NCI-H748 treated with DMSO at 0.1 percent for 48 hours (cell line): ENCODE measurements around the gene PLA2G15.
"Not testable (repeated sequence)": the region's sequence is repeated elsewhere in the genome, so short reads cannot be mapped to it uniquely, and the experiment has no call there.

Experiments used
- DNase-seq: peaks from one replicate; lab custom pipeline; 2025; lab: John Stamatoyannopoulos, UW

PLA2G15 gene

GRCh38 chr16:68279726-68280558 lies 34.8 kb downstream of the PLA2G15 start:
- DNase-seq: no peak

DNA sequence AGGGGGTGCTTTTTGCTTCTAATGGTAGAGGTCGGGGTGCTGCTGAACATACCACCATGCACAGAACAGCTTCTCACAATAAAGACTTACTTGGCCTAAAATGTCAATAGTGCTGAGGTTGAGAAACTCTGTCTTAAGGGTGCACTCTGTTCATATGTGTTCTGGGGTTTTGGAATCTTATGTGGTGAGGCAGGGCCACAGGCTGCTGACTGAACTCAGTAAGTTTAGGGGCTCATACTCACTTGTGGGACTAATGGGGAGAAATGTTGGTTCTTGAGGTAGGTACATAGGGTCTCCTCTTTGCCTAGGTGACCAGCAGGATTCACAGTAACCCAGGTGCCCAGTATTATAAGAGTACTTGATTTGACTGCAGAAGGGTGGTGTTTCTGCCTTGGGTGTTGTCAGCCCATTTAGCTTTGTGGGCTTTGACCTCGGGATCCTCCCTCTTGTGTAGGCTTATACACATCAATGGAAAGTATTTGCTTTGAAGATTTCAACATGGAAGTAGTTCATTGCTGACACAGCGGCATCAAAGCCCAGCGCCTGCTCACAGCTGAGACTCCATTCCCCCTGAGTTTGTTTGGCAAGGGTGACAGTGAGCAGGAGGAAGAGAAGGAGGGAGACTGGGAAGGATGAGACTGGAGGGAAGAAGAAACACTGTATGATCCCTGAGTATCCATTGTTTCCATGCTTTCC lies 36.3 kb downstream of the PLA2G15 start:
- no peak for DNase-seq

DNA sequence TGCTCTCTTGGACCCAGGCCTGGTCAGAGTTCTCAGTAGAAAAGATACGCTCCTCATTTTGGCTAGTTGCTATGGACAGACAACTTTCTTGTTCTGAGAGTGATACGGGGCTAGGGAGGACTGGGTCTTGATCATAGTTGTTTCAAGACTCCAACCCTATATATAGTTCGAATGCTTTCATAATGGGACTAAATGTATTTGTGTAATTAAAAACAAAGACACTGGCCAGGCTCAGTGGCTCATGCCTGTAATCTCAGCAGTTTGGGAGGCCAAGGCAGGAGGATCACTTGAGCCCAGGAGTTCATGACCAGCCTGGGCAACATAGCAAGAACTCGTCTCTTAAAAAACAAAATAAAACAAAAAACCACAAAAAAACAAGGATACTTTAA lies 36.9 kb downstream of the PLA2G15 start:
- no peak for DNase-seq

DNA sequence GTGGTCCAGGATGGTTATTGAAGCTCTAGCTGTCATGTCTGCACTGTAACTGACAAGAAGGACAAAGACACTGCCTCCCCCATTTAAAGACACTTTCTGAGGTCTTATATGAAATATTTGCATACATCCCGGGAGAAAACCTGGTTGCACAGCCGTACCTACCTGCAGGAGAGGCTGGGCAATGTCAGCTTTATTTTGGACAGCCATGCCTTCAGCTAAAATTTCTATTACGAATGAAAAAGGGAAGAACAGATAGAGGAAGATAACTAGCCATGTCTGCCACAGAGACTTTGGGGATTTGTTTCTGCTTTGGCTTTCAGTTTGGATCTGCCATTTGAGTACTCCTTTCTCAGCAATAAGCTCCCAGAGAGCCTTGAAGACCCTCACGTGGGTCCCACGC lies 38.2 kb downstream of the PLA2G15 start:
- DNase-seq: no peak

GRCh38 chr16:68283801-68284598 lies 38.8 kb downstream of the PLA2G15 start:
- DNase-seq: no peak

- DNase-seq: no peak
These were observed 39.7 kb downstream of the PLA2G15 start for GRCh38 chr16:68284847-68285246.

DNA sequence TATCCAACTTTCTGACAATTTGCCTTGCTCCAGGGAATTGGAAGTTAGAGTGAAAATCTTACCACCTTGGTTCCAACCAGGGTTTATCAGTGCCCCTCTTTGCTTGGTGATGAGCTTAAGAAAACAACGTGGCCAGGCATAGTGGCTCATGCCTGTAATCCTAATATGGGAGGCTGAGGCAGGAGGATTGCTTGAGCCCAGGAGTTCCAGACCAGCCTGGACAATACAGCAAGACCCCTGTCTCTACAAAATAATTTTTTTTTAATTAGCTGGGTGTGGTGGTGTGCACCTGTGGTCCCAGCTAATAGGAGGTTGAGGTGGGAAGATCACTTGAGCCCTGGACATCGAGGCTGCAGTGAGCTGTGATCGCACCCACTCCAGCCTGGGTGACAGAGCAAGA lies 40.5 kb downstream of the PLA2G15 start:
- DNase-seq: no peak

- DNase-seq: no peak
These were observed 41.2 kb downstream of the PLA2G15 start for GRCh38 chr16:68286153-68287074.

DNA sequence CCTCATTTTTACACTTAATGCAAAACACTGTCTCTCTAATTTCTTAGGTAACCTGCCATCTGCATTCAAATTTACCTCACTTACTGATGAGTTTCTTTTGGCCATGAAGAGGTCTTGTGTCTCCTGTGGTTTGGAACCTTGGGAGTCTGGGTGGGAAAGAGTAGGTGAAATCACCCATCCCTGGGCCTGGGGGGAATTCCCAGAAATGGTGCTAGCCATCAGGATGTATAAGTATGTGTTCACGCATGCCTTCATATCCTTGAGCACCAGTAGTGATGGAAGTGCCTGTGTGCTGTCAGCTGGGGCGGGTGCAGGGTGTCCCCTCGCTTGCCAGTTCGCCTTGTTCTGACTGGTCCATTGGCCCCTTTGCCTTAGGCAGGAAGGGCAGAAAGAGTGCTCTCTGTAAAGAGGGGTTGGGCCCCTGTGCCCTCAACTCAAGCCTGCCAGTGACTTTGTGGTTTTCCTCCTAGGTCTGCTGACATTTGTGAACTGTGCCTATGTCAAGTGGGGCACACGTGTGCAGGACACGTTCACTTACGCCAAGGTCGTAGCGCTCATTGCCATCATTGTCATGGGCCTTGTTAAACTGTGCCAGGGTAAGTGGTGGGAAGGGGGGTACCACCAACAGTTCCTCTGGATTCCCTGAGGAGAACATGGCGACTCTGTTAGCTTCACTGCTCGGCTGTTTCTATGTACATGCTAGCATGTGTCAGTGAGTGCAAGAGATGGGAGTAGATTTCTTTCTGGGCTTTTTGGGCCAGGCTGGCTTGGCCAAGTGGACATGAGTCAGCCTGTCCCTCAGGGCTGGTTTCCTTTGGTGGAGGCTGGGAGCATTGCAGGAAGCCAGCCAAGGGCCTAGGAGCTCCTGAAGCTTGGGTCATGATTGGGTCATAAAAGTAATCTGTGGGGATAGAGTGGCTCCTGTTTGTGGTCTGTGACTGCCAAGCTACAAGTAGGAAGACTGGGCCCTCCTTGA lies 42.4 kb downstream of the PLA2G15 start:
- DNase-seq: no peak

DNA sequence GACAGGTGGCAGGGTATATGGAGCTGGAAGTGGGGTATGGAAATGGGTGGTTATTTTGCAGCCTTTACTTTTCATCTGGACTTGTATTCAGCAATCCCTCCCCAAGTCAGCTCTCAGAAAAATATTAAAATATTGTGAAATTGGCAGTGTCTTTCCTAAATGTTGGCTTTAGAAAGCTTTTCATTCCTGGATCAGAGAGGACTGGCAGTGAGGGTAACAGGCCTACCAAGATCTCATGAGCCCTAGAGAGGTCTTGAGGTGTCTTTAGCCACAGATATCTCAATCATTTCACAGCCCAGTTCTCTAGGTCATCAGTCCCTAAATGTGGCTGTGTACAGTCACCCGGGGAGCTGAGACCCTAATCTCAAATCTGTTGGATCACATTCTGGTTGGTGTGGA lies 43.1 kb downstream of the PLA2G15 start:
- DNase-seq: no peak

DNA sequence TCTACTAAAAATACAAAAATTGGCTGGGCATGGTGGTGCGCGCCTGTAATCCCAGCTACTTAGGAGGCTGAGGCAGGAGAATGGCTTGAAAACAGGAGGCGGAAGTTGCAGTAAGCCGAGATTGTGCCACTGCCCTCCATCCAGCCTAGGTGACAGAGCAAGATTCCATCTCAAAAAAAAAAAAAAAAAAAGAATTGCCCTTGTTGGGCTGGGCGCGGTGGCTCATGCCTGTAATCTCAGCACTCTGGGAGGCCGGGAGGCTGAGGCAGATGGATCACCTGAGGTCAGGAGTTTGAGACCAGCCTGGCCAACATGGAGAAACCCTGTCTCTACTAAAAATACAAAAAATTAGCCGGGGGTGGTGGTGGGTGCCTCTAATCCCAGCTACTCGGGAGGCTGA lies 43.6 kb downstream of the PLA2G15 start:
- not testable (repeated sequence) for DNase-seq

DNA sequence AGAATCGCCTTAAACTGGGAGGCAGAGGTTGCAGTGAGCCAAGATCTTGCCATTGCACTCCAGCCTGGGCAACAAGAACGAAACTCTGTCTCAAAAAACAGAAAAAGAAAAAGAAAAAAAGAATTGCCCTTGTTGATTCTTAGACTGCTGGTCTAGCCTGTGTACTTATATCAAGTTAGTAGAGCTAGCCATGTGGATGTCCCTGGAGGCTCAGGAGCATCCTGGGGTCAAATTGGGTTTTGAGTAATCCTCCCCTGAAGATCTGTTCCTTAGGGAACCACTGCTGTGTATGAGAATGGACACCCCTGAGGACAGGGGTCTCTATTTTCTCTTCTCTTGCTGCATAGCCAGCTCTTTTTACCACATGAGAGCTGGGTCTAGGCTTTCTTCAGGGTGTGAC lies 44.0 kb downstream of the PLA2G15 start:
- no peak for DNase-seq

GRCh38 chr16:68289621-68290329 lies 44.6 kb downstream of the PLA2G15 start:
- DNase-seq: no peak

- DNase-seq: no peak
These were observed 45.3 kb downstream of the PLA2G15 start for GRCh38 chr16:68290450-68290849.

- DNase-seq: no peak
These were observed 46.1 kb downstream of the PLA2G15 start for GRCh38 chr16:68291227-68291626.

GRCh38 chr16:68292425-68292824 lies 47.3 kb downstream of the PLA2G15 start:
- no peak for DNase-seq

DNA sequence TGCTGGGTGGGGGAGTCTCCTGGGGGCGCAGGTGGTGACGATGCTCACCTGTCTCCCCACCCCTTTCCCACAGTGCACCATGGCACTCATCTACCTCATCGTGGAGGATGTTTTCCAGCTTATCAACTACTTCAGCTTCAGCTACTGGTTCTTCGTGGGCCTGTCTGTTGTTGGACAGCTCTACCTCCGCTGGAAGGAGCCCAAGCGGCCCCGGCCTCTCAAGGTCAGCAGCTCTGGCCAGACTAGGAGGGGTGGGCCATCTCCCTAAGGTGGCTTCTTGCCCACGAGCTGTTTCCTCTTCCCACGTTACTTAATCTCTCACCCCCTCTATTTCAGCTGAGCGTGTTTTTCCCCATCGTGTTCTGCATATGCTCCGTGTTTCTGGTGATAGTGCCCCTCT lies 51.1 kb downstream of the PLA2G15 start:
- DNase-seq: no peak

- no peak for DNase-seq
These were observed 51.5 kb downstream of the PLA2G15 start for GRCh38 chr16:68296693-68297092.

DNA sequence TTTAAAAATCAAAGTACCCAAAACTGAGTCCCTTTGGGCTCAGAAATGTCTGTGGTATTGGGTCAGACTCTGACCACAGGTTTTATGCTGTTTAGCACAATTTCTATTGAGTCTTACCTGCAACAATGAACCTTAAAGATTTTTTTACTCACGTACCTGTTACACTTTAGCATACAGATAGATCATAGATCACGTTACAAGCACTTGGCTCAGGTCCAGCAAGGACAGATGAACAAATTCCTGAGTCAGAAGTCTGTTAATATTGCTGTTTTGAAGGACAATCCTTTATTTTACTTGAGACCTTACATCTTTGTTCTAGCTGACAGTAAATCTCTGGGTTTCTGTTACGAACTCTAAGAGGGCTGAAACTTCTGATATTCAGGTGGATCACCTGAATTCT lies 52.7 kb downstream of the PLA2G15 start:
- DNase-seq: no peak

DNA sequence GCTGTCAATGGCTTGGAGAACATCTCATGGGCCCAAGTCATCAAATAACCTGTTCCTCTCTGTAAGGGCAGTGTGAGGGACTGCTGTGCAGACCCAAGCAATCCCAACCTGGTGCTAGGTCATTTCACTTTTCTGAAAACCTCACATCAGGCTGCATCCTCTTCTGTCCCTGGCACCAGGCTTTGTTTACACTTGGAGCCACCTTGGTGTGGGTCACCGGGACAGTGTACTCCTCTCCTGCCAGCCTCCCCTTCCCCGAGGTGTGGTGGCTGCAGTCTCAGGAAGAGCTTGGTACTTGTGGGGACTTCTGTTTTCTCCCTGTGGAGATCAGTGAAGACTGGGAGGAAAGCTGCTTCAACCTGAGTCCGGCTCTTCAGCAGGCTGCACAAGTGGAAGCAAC lies 53.1 kb downstream of the PLA2G15 start:
- no peak for DNase-seq
